SW480 (cell line): ENCODE data around the gene IPO9.
"Not testable (repeated sequence)": the region's sequence is repeated elsewhere in the genome, so short reads cannot be mapped to it uniquely, and the experiment has no call there.

Experiments used
- DNase-seq: peaks from one replicate; pipeline ENCODE4 v3.0.0-alpha.2; 2016; ENCODE audit warnings: low spot score

Gene IPO9

GRCh38 chr1:201848230-201848629, 19.3 kb downstream of the IPO9 start:
- no peak for DNase-seq

GRCh38 chr1:201849372-201850052, 20.6 kb downstream of the IPO9 start:
- DNase-seq, result no peak

- DNase-seq, result no peak
Measured at GRCh38 chr1:201850053-201850397, 21.1 kb downstream of the IPO9 start.

- DNase-seq, result no peak
Measured at GRCh38 chr1:201851949-201852348, 23.0 kb downstream of the IPO9 start.

- not testable (repeated sequence) for DNase-seq
Measured at GRCh38 chr1:201856722-201857121, 27.8 kb downstream of the IPO9 start.

GRCh38 chr1:201859424-201859823, 30.5 kb downstream of the IPO9 start:
- DNase-seq, result no peak

- DNase-seq, result no peak
Measured at GRCh38 chr1:201861448-201861847, 32.5 kb downstream of the IPO9 start.

GRCh38 chr1:201870397-201870796, 41.4 kb downstream of the IPO9 start:
- no peak for DNase-seq

- no peak for DNase-seq
Measured at GRCh38 chr1:201874672-201875071, 45.7 kb downstream of the IPO9 start.

GRCh38 chr1:201876148-201876818, 47.3 kb downstream of the IPO9 start:
- no peak for DNase-seq

- DNase-seq, result peak; percentile 37
Measured at GRCh38 chr1:201877877-201878401, 49.0 kb downstream of the IPO9 start.

- no peak for DNase-seq
Measured at GRCh38 chr1:201880928-201881571, 52.1 kb downstream of the IPO9 start.

- no peak for DNase-seq
Measured at GRCh38 chr1:201881617-201882016, 52.7 kb downstream of the IPO9 start.

GRCh38 chr1:201882665-201883132, 53.7 kb downstream of the IPO9 start:
- DNase-seq, result no peak

GRCh38 chr1:201883266-201883665, 54.3 kb downstream of the IPO9 start:
- DNase-seq, result no peak

- DNase-seq, result no peak
Measured at GRCh38 chr1:201883786-201884185, 54.8 kb downstream of the IPO9 start.

GRCh38 chr1:201884425-201884824, 55.5 kb downstream of the IPO9 start:
- DNase-seq, result no peak

- peak; percentile 37 for DNase-seq
Measured at GRCh38 chr1:201885531-201886075, 56.6 kb downstream of the IPO9 start.

- no peak for DNase-seq
Measured at GRCh38 chr1:201886103-201886885, 57.3 kb downstream of the IPO9 start.

- no peak for DNase-seq
Measured at GRCh38 chr1:201887116-201887866, 58.3 kb downstream of the IPO9 start.
